Rectal smooth muscle tissue (tissue), 1 donor: ENCODE measurements around the gene ABHD2.
A peak's percentile ranks its signal among the peaks of the same experiment; 100 is the strongest.

ENCODE experiments used
- H3K27ac ChIP-seq: one replicate; pipeline ENCODE4 v1.7.0; 2013; ENCODE audit warnings: low read depth, low read length, inconsistent platforms
- H3K27me3 ChIP-seq: one replicate; pipeline ENCODE4 v1.7.0; 2013; ENCODE audit warnings: low read length; ENCODE audit not compliant: control insufficient read depth, insufficient read depth
- H3K36me3 ChIP-seq: one replicate; pipeline ENCODE4 v1.7.0; 2013; ENCODE audit warnings: low read length; ENCODE audit not compliant: control insufficient read depth, insufficient read depth
- H3K4me1 ChIP-seq: one replicate; pipeline ENCODE4 v1.7.0; 2013; ENCODE audit warnings: low read length; ENCODE audit not compliant: control insufficient read depth, insufficient read depth
- H3K4me3 ChIP-seq: one replicate; pipeline ENCODE4 v1.7.0; 2013; ENCODE audit warnings: low read length
- H3K9ac ChIP-seq: one replicate; pipeline ENCODE4 v1.7.0; 2013; ENCODE audit warnings: low read length

The ABHD2 gene

DNA sequence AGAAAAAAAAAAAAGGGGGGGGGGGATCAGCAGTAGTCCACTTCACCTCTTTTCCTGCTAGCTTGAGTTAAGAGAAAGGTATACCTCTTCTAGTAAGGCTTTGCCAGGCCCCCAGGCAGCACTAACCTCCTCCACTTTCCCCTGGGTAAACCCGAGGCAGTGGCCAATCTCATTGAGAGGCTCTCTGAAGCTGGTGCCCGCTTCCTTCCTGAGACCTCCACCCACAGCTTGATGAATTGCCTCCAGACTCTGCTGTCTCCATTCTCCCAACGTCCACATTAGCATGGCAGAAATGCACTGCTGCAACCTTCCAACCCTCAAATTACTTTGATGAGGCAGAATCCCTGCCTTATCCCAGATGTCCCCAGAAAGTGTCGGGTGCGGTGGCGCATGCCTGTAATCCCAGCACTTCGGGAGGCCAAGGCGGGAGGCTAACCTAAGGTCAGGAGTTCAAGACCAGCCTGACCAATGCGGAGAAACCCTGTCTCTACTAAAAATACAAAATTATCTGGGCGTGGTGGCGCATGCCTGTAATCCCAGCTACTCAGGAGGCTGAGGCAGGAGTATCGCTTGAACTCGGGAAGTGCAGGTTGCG is 117.8 kb downstream of the ABHD2 start:
- Histone ChIP-seq H3K4me3 (no peak overlapping the region), H3K27me3 (no peaks in the 10 kb centered on the region), H3K4me1 (no peaks in the 10 kb centered on the region)

DNA sequence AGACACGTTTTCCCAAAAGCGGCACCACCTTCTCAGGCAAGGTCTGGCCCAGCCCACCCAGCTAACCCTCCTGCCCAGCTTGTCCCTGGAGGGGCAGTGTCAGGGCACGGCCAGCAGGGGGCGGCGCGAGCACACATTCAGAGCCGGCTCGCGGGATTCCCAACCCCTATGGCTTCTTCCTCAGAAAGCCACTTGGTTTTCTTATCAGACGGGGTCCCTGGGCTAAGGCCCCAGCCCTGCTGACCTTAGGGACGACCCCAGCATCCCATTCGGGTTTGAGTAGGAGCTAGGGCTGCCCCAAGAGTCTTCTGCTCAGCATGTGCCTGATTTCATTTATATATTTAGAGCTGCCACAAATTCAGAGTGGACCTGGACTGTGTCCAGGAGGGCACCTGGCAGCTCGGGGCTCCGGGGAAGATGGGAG is 118.7 kb downstream of the ABHD2 start:
- H3K27me3 ChIP-seq, result no peaks in the 10 kb centered on the region
- peak overlapping the region; percentile 17 for H3K4me3 ChIP-seq
- H3K9ac ChIP-seq, result no peak overlapping the region
- H3K4me1 ChIP-seq, result no peaks in the 10 kb centered on the region
- no peaks in the 10 kb centered on the region for H3K36me3 ChIP-seq
- no peak overlapping the region for H3K27ac ChIP-seq

More for the DNA sequence above, 117.8 kb downstream of the ABHD2 start:
- H3K36me3 ChIP-seq, result no peaks in the 10 kb centered on the region
- no peak overlapping the region for H3K27ac ChIP-seq
- no peak overlapping the region for H3K9ac ChIP-seq

DNA sequence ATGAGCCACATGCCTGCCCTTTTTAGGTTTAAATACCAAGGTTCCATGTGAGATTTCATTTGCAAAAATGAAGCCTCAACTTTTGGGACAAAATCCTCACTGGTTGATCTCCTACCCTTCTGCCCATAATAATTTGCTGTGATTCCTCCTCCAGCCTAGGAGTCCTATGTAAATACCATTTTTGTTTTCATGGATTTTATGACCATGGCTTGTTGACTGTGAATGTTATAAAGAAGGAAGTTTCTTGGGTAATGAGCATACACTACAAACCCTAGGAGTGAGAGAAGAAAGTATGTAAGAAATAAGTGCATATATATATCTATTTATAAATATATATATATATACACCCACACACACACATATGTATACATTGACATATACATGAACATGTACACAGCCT is 120.0 kb downstream of the ABHD2 start:
- no peaks in the 10 kb centered on the region for H3K36me3 ChIP-seq
- no peak overlapping the region for H3K27ac ChIP-seq
- no peak overlapping the region for H3K4me3 ChIP-seq
- H3K9ac ChIP-seq, result no peak overlapping the region
- H3K27me3 ChIP-seq, result no peaks in the 10 kb centered on the region
- no peaks in the 10 kb centered on the region for H3K4me1 ChIP-seq

DNA sequence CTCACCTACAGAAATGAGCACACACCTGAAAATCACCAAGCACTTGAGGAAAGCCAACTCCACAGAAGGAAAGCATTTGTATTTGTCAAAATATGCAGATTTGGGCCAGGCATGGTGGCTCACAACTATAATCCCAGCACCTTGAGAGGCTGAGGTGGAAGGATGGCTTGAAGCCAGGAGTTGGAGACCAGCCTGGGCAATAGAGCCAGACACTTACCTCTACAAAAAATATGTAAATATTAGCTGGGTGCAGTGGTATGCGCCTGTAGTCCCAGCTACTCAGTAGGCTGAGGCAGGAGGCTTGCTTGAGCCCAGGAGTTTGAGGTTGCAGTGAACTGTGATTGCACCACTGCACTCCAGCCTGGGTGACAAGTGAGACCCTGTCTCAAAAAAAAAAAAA is 120.8 kb downstream of the ABHD2 start:
- no peaks in the 10 kb centered on the region for H3K27me3 ChIP-seq
- no peaks in the 10 kb centered on the region for H3K36me3 ChIP-seq
- H3K4me3 ChIP-seq, result no peak overlapping the region
- H3K4me1 ChIP-seq, result no peaks in the 10 kb centered on the region
- H3K9ac ChIP-seq, result no peak overlapping the region
- no peak overlapping the region for H3K27ac ChIP-seq

DNA sequence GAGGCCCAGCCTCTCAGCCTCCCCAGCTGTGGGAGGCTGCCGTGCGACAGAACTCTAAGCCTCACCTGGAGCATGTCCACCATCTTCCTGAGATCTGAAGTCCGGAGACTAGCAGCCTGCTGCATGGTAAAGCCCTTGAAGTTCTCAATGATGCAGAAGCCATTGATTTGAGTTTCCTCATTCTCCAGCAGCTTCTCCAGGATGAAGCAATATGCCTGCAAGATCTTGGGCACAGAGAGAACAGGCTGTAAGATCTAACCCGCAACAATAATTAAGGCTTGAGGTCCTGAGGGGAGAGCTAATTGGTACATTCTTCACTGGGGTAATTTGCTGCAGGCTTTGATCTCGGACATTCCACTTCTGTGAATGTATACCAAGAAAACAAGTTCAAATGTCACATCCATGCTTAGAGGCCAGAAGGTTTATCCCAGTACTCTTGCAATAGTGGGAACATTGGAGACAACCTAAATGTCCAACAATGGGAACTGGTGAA is 123.5 kb downstream of the ABHD2 start:
- H3K9ac ChIP-seq, result no peak overlapping the region
- no peak overlapping the region for H3K4me3 ChIP-seq
- H3K36me3 ChIP-seq, result no peaks in the 10 kb centered on the region
- H3K27me3 ChIP-seq, result no peaks in the 10 kb centered on the region
- H3K4me1 ChIP-seq, result no peaks in the 10 kb centered on the region
- H3K27ac ChIP-seq, result no peak overlapping the region

DNA sequence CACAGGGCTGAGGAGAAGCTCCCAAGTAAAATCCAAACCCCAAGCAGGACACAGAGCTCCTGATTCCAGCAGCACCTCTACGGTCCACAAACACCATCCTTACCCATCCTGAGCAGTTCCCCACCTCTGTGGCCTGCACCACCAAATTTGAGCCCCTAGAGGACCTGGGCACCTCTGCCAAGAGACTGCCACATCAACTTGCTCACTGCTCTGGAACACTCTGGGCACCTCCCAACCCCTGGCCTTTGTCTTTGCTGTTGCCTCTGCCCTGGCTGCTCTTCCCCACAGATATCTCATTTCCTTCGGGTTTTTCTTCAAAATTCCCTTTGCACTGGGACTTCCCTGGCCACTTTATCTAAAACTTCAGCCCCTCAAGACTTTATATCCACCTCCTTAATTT is 127.4 kb downstream of the ABHD2 start:
- Histone ChIP-seq H3K27me3 (no peaks in the 10 kb centered on the region), H3K36me3 (no peaks in the 10 kb centered on the region), H3K9ac (no peak overlapping the region), H3K27ac (no peak overlapping the region), H3K4me1 (no peaks in the 10 kb centered on the region), H3K4me3 (no peak overlapping the region)

DNA sequence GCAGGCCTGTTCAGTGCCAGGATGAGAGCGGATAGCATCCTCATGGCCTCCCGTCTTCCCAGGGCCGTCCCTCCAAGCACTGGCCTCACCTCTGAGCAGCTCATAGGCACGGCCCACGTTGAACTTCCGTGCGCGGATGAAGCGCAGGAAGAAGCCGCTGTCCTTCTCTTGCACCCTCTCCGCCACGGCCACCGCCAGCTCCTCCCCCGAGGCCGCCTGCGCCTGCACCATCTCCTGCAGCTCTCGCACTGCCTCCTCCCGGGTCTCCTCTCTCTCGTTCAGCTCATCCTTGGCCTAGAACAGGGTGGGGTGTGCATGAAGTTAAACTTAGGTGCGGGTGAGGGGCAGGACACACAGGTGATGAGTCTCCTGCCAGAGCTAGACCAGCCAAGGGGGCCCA is 128.8 kb downstream of the ABHD2 start:
- no peaks in the 10 kb centered on the region for H3K4me1 ChIP-seq
- no peaks in the 10 kb centered on the region for H3K36me3 ChIP-seq
- H3K27ac ChIP-seq, result no peak overlapping the region

DNA sequence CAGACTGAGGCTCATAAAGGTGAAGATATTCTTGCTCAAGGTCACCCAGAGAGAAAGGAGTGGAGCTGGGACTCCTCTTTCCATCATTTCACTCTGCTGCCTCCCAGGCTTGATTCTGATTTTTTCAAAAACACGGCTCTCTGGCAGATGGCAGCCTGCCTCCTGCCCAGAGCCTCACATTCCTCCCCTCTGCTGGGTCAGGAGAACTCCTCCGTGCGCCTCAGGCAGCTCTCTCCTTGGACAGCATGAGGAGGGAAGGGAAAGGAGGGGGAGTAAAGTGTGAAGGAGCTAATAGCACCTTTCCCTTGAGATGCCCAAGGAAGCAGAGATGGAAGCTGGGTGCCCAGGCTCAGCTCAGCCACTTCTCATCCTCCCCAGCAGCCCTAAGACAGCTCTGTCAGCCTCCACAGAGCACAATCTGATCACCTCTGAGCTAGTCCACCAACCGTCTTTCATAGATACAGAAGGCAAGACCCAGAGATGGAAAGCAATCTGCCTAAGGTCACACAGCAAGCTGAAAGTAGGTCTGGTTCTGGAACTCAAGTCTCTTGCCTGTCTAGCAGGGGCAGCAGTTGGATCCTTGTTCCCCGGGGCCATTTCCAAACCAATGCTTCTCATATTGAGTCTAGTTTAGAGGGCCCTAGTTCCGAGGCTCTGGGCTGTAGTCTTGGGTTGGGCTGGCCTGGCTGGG is 129.6 kb downstream of the ABHD2 start:
- no peaks in the 10 kb centered on the region for H3K36me3 ChIP-seq

More for the DNA sequence above, 128.8 kb downstream of the ABHD2 start:
- H3K27me3 ChIP-seq, result no peaks in the 10 kb centered on the region
- H3K9ac ChIP-seq, result no peak overlapping the region
- no peak overlapping the region for H3K4me3 ChIP-seq

DNA sequence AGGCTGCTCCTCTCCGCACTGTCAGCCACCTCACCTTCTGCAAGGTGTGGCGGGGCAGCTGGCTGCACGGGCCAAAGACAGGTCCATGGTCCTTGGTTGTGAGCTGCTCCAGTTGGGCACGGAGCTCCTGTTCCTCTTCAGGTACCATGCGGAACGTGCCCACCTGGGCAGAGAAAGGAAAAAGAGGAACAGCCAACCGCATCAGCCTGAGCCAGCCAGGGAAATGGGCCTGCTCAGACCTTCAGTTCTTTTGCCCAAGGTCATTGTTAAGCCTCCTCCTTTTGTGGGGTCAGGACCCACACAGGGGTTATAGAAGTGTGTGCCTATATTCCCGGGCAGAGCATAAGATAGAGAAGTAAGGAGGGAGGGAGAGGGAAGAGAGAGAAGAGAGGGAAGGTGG is 130.3 kb downstream of the ABHD2 start:
- Histone ChIP-seq H3K9ac (no peak overlapping the region), H3K27ac (no peak overlapping the region), H3K4me3 (no peak overlapping the region), H3K4me1 (no peaks in the 10 kb centered on the region), H3K36me3 (no peaks in the 10 kb centered on the region), H3K27me3 (no peaks in the 10 kb centered on the region)

More for the DNA sequence above, 129.6 kb downstream of the ABHD2 start:
- Histone ChIP-seq H3K4me1 (no peaks in the 10 kb centered on the region), H3K9ac (no peak overlapping the region), H3K27me3 (no peaks in the 10 kb centered on the region), H3K27ac (no peak overlapping the region), H3K4me3 (no peak overlapping the region)

DNA sequence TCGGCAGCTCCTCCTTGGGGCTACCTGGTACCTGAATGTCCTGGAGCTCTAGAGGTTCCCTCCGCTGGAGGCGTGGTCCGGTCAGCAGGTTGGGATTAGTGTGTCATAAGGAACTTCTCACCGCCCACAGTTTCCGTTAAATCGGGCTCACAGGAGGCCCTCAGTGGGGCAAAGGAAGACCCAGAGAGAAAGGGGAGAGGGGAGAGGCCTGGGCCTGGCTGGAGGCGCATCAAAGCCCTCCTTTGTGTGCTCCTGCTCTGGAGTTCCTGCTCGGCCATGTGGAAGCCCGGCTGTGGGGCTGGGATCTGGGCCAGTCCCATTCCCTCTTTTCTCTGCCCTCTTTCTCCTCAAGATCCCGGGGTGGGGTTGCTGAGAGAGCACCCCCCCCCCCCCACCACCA is 133.3 kb downstream of the ABHD2 start, which contains the start of gene RLBP1:
Gene RLBP1 (minus strand): TSS at position 37 of the 400 bp plus-strand sequence. CDS start 2,604 bp downstream, outside the sequence.
- H3K4me1 ChIP-seq, result no peaks in the 10 kb centered on the region
- no peak within 1 kb of the TSS for H3K9ac ChIP-seq
- H3K27ac ChIP-seq, result peak within 1 kb of the TSS; percentile 43
- H3K27me3 ChIP-seq, result no peaks in the 10 kb centered on the region
- no peak within 1 kb of the TSS for H3K4me3 ChIP-seq
- no peaks in the 10 kb centered on the region for H3K36me3 ChIP-seq

DNA sequence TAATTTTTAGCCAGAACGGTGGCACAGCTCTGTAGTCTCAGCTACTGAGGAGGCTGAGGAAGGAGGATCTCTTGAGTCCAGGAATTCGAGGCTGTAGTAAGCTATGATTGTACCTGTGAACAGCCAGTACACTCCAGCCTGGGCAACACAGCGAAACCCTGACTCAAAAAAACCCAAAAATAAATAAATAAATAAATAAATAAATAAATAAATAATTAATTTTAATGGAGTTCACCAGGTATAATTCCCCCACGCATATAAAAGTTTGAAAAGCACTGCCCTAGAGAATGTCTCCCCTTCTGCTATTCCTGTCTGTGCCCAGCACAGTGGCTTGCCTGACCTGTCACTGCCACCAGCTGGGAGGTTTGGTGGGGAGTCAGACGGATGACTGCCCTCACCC is 137.3 kb downstream of the ABHD2 start:
- no peak overlapping the region for H3K4me3 ChIP-seq
- H3K9ac ChIP-seq, result no peak overlapping the region
- H3K27me3 ChIP-seq, result no peaks in the 10 kb centered on the region
- no peaks in the 10 kb centered on the region for H3K4me1 ChIP-seq
- H3K36me3 ChIP-seq, result no peaks in the 10 kb centered on the region
- no peak overlapping the region for H3K27ac ChIP-seq

DNA sequence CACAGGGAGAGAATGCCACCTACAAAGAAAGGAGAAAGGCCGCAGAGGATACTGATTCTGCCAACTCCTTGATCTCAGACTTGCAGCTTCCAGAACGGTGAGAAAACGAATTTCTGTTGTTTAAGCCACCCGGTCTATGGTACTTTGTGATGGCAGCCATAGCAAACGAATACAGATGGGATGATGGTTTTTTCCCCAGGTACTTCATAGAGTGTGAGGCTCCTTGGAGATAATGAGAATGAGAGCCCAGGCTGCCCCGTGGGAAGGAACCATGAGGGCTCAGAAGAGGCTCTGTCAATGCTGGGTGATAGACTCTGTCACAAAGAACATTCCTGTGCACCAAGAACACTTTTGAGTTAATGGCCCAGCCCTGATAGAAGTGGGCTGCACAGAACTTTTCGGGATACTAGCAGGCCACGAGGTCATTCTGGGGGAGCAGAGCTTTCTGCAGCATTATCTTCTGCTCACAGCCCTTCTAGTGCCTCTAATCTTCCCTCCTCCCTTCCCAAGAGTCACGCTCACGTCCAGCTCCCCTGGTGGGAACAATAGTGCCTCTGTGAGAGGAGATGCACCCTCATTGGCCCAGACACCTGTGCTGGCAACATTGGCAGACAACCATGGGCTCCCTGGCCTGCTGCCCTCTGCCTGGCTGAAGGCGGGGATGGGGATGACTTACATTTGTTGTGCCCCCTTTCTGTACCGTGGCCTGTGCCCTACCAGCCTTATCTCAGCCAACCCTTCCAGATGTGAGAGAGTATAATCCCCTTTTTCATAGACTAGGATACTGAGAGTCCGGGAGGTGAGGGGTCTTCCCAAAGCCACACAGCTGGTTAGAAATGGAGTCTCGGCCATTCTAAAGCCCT is 138.3 kb downstream of the ABHD2 start:
- no peaks in the 10 kb centered on the region for H3K36me3 ChIP-seq
- H3K4me3 ChIP-seq, result no peak overlapping the region
- H3K27ac ChIP-seq, result no peak overlapping the region
- no peaks in the 10 kb centered on the region for H3K27me3 ChIP-seq
- no peak overlapping the region for H3K9ac ChIP-seq
- no peaks in the 10 kb centered on the region for H3K4me1 ChIP-seq
